Stomach smooth muscle (tissue), 2 donors: ENCODE results near the gene KRT5.

ENCODE experiments used
- H3K27ac ChIP-seq: one replicate; pipeline ENCODE4 v1.7.0; 2013; ENCODE audit warnings: mild to moderate bottlenecking, low read length, inconsistent platforms
- H3K27me3 ChIP-seq, 2 donors: one replicate each; pipeline ENCODE4 v1.7.0; 2013; ENCODE audit warnings: low read length in 2 of 2; ENCODE audit not compliant: insufficient read depth in 2 of 2, control insufficient read depth in 1 of 2
- H3K36me3 ChIP-seq, 2 donors: one replicate each; pipeline ENCODE4 v1.7.0; 2013; ENCODE audit warnings: low read length in 2 of 2; ENCODE audit not compliant: control insufficient read depth in 2 of 2, insufficient read depth in 2 of 2
- H3K4me1 ChIP-seq: one replicate; pipeline ENCODE4 v1.7.0; 2013; ENCODE audit warnings: low read length; ENCODE audit not compliant: control insufficient read depth, insufficient read depth
- H3K4me3 ChIP-seq, 2 donors: one replicate each; pipeline ENCODE4 v1.7.0; 2013; ENCODE audit warnings: low read length in 2 of 2
- H3K9ac ChIP-seq, 2 donors: one replicate each; pipeline ENCODE4 v1.7.0; 2013; ENCODE audit warnings: low read length in 2 of 2, mild to moderate bottlenecking in 1 of 2
- H3K9me3 ChIP-seq, 2 donors: one replicate each; pipeline ENCODE4 v1.7.0; 2013; ENCODE audit warnings: low read length in 2 of 2; ENCODE audit not compliant: control insufficient read depth in 2 of 2
- donor health status: healthy.
- donor health status: Pancreatic carcinoma.

Gene KRT5

DNA sequence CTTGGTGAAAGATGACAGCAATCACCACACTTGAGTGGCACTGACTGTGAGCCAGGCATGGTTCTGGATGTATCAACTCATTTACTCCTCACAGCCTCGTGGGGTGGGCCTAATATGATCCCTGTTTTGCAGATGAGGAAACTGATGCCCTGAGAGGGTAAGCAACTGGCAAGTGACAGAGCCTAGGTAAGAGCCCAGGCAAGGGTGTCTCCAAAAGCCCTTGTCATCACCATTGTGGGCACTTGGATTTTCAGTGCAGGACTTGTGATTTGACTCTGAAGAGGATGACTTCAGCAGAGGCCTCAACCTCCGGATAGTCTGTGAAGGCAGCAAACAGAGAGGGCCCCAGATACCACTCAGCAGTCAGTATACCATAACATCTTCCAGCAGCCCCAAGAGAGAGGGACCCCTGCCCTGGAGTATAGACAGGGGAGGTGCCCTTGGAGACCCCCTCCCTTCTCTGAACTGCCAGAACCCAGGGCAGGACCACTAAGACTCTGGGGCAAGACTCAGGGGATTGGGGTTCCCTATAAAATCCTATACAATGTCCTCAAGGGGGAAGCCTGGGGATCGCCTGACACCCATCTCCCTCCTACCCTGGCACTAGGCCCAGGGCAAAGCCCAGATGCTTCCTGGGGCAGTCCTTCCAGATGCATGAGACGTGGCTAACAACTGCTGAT lies 7.1 kb upstream of the KRT5 start:
- Histone ChIP-seq H3K9ac (no peak overlapping the region), H3K4me3 (no peak overlapping the region), H3K9me3 (no peaks in the 10 kb centered on the region), H3K27ac (no peak overlapping the region), H3K27me3 (no peaks in the 10 kb centered on the region), H3K36me3 (no peaks in the 10 kb centered on the region), H3K4me1 (peaks cover 4% of the 10 kb centered on the region)

DNA sequence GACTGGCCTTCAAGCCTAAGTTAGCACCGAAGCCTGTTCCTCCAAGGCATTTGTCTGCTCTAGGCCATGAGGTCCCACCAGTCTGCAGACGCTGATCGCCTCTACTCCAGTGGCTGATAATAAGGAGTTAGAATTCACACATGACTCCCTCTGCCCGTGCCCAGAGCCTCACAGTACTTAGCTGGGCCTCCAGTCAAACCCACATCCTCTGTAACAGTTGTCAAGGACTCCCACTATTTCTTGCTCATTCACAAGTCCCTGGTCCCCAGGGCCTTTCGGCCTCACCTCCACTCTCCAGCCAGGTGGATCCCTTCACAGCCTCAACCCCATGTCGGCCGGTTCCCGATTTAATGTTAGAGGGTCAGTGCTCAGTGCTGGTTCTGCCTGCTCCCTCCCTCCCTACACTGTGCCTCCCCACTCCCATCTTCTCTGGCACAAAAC lies 6.3 kb upstream of the KRT5 start:
- H3K36me3 ChIP-seq, result no peaks in the 10 kb centered on the region
- H3K9ac ChIP-seq, result no peak overlapping the region
- no peaks in the 10 kb centered on the region for H3K27me3 ChIP-seq
- no peak overlapping the region for H3K4me3 ChIP-seq
- H3K9me3 ChIP-seq, result no peaks in the 10 kb centered on the region
- no peak overlapping the region for H3K27ac ChIP-seq
- H3K4me1 ChIP-seq, result peaks cover 7% of the 10 kb centered on the region

DNA sequence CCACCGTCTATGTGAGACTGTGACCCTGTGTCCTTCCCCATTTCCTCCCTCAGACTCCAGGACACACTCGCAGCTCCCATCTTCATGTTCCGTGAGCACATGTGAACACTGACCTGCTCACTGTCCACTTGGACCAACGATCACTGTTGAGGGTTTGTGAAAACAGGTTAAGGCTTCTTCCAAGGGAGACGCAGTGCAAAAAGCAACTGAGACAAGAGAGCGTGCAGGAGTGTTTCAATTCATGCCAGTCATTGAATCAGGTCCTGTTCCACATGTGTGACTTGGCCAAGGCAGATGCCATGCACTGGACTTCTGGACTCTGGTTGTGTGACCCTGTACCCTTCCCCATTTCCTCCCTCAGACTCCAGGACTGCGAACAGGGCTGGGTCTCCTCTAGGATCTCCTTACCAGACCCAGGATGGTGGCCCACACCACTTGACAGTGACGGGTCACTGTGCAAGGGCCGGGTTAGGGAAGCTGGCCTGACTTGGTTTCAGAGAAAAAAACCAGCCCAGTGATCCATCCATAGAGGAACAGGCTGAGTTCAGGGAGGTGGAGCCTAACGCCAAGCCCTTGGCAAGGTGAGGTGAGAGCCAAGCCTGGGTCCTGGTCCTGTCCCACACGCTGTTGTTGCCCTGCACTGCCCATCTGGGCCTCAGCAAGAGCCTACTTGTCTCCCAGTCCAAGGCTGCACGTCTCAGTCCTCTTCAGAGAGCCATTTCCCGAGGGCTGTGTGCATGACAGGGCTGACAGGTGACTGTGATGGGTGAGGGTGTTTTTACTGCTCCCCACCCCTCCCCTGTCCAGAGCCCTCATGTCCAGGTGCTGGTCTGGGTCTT lies 5.7 kb upstream of the KRT5 start:
- Histone ChIP-seq H3K4me3 (no peak overlapping the region), H3K36me3 (no peaks in the 10 kb centered on the region), H3K4me1 (peaks cover 7% of the 10 kb centered on the region), H3K9ac (no peak overlapping the region), H3K27ac (no peak overlapping the region), H3K27me3 (no peaks in the 10 kb centered on the region), H3K9me3 (no peaks in the 10 kb centered on the region)

DNA sequence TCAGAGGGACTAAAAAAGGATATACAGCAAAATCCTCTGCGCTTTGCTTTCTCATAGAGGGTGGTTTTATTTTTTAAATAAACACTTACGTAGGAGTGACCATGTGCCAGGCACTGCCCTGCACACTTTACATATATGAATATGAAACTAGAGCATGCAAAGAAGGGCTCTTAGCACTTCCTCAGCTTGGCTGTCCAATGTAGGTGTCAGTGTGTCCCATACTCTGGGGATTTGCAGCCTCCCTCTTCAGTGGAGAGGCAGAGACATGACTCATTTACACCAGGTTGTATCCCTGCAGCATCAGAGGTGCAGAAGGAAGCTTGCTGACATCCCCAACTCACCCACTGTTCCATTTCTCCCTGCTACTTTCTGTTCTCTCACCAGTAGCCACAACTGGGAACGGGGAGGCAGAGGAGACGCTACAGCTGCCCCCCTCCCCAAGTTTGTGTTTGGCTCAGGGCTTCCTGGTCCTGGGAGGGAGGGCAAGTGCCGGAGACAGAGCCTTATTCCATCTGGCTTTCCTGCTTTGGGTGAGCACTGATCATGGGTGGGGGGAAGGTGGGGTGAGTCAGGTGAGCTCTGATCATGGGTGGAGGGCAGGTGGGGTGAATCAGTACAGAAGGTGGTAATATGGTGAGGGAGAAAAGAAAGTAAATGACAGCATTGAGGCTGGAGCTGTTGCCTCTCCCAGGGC lies 4.9 kb upstream of the KRT5 start:
- Histone ChIP-seq H3K36me3 (no peaks in the 10 kb centered on the region), H3K9ac (no peak overlapping the region), H3K27ac (no peak overlapping the region), H3K4me3 (no peak overlapping the region), H3K27me3 (no peaks in the 10 kb centered on the region), H3K9me3 (no peaks in the 10 kb centered on the region), H3K4me1 (peaks cover 10% of the 10 kb centered on the region)

DNA sequence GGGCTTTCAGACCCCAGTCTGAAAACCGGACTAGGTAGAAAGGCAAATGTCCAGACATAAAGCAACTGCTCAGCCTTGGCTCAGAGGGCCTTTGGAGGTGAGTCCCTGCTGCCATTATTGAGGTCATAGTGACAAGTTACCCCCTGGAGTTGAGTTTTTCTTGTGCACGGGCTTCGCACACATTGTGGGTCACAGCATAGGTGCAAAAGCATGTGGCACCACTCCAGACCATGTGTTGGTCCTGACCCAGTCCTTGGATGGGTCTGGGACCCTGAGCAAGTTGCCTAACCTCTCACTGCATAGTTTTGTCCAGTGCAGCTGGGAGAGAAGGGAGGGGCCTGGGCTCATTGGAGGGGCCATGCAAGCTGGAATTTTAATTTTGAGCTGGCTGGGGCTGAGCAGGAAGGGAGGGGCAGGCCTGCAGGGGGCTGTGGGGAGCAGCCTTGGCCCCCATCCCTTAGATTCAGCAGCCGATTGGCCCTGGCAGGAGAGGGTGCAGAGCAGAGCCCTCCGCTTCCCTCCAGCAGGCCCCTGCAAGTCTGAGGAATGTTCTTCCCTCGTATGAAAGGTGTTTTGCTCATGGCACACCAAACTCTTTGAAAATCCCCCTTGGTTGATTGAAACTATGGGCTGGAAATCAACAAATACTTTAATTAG lies 4.2 kb upstream of the KRT5 start:
- Histone ChIP-seq H3K4me3 (no peak overlapping the region), H3K27ac (no peak overlapping the region), H3K4me1 (peaks cover 10% of the 10 kb centered on the region), H3K27me3 (no peaks in the 10 kb centered on the region), H3K36me3 (no peaks in the 10 kb centered on the region), H3K9me3 (no peaks in the 10 kb centered on the region), H3K9ac (no peak overlapping the region)

DNA sequence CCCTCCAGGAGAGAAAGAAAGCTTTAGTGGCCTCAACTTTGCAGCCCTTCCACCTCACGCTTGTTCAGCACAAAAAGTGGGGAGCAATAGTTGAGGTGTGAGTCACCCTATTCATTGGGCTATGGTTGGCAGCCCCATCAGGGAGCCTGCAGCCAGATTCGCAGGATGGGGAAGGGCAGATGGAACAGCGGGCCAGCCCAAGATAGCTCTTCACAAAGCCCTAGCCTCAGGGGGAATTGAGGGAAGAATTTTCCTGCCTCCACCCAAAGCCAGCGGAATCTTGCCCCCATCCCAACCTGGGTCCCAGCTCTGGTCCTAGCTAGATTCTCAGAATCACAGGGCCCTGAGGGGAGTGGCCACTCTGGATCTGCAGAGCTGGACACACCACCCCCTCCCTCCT lies 3.6 kb upstream of the KRT5 start:
- H3K4me1 ChIP-seq, result peaks cover 10% of the 10 kb centered on the region
- H3K27me3 ChIP-seq, result no peaks in the 10 kb centered on the region
- no peaks in the 10 kb centered on the region for H3K36me3 ChIP-seq
- no peak overlapping the region for H3K9ac ChIP-seq
- H3K9me3 ChIP-seq, result no peaks in the 10 kb centered on the region
- H3K27ac ChIP-seq, result no peak overlapping the region
- no peak overlapping the region for H3K4me3 ChIP-seq

DNA sequence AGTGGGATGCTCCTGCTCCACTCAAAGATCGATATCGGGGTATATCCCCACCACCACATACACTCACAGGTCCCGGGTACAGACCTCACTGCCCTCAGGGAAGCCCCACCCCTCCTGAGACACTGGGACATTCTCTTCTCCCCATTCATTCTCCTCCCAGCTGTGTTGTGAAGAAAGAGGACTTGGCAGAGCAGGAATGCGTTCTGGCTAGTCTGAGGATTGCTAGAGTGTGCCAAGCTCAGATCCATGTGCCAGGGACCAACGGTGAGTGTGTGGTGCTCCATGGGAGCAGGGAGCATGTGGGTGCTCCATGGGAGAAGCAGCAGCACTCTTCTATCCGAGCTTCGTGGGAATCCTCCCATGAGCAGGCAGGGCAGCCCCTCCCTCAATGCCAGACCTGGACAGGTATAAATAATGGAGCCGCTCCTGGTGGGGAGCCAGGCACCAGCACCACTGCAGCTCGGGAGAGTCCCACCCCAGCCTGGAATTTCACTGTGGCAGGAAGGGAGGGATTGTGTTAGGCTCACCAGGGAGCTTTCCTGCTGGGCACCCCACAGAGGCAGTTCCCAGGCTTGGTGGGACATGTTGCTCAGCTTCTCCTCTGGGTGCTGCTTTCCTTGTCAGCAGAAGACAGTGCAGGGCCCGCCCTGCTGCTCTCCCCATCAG lies 2.3 kb upstream of the KRT5 start:
- Histone ChIP-seq H3K4me3 (no peak overlapping the region), H3K36me3 (no peaks in the 10 kb centered on the region), H3K9me3 (no peaks in the 10 kb centered on the region), H3K4me1 (peaks cover 10% of the 10 kb centered on the region), H3K27me3 (no peaks in the 10 kb centered on the region), H3K27ac (no peak overlapping the region), H3K9ac (no peak overlapping the region)

DNA sequence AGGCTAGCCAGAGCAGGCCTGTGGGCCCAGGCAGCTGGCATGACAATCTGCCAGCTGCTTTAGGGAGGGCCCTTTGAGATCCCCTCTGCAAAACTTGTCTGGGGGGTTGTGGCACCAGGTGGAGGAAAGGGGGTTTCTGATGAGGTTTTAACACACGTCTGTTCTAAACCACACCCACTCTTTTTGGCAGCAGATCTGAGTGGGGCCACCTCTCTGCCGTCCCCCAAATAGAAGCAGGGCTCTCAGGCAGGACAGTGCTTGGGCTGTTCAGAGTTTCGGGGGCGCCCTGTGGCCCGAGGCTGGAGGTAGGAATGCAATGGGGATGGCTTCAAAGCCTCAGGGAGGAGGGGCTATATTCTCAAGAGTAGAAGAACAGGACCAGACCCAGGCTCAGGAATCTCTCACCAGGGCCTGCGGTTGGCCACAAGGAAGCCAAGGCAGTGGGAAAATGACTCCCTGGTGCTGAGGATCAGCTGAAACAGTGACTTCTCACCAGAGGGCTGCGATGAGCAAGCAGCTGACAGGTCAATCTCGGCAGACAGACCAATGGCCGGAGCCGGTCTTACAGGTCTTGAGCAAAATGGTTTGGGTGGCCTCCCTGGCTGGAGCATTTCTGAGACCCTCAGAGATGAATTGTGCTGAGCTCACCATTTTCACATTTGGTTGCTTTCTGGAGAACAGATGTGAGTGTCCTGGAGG lies 1.5 kb upstream of the KRT5 start:
- no peaks in the 10 kb centered on the region for H3K36me3 ChIP-seq
- H3K9ac ChIP-seq, result no peak overlapping the region
- H3K27me3 ChIP-seq, result no peaks in the 10 kb centered on the region
- H3K4me1 ChIP-seq, result peaks cover 10% of the 10 kb centered on the region
- H3K27ac ChIP-seq, result no peak overlapping the region
- H3K4me3 ChIP-seq, result no peak overlapping the region
- H3K9me3 ChIP-seq, result no peaks in the 10 kb centered on the region

DNA sequence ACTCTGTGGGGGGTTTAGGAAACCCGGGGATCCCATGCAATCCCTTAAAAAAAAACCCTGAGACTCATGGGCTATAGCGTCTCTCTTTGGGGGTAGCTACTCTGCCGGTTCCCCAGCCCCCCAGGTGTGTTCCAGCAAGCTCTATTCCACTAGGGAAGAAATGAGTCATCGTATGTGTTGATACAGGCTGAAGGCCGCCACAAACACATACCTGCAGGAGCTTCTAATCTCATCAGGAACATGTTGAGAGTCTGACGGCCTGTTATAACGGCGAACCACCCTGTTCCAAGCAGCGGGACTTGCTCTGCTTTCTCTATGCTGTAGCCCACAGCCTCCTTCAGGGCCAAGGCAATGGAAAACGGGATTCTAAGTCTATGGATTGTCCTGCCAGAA lies 977 bp upstream of the KRT5 start:
- no peaks in the 10 kb centered on the region for H3K27me3 ChIP-seq
- no peak overlapping the region for H3K4me3 ChIP-seq
- H3K9me3 ChIP-seq, result no peaks in the 10 kb centered on the region
- no peak overlapping the region for H3K9ac ChIP-seq
- H3K36me3 ChIP-seq, result no peaks in the 10 kb centered on the region
- H3K27ac ChIP-seq, result no peak overlapping the region
- peaks cover 15% of the 10 kb centered on the region for H3K4me1 ChIP-seq

DNA sequence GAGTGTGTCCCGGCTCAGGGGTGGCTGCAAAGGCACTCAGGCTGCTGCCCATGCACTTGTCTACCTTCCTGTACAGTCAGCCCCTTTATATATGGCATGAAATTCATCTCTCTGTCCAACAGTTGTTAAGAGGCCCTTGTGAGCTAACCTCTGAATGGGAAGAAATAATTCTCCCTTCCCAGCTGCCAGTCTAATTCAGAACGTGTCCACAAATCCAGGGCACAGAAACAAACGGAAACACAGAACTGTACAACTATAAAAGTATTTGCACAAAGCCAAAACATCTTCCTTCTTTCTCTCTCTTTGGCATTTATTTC lies 849 bp downstream of the KRT5 start:
- Histone ChIP-seq H3K27ac (no peak overlapping the region), H3K4me1 (peaks cover 21% of the 10 kb centered on the region), H3K4me3 (no peak overlapping the region), H3K36me3 (no peaks in the 10 kb centered on the region), H3K9me3 (no peaks in the 10 kb centered on the region), H3K9ac (no peak overlapping the region), H3K27me3 (no peaks in the 10 kb centered on the region)
